ENCODE results near the gene SMAD2. TPM values are rescaled to one million over a fixed set of nuclear protein-coding genes. Genes with fewer than 3 reads are reported as not detected.

Gene SMAD2
- total RNA-seq, 5 donors from 2014 or later (not counting 1 experiment from before 2014, with no cell fraction given), result 110 to 129 (median 115) TPM

DNA sequence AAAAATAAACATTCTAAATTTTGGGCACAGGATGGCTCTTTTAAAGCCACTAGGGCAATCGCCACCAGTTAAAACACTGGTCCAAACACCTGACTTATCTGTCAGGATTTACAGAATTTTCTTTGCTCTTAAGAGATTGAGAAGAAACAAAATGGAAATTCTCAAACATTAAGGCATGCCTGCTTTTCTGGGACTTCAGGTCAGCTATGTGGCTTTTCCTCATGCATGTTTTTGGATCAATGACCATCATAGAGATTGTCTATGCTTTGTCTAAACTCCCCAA is 112.7 kb downstream of the SMAD2 start:
- WGBS (ENCODE audit: insufficient coverage), result no CpG with 5 or more reads among the region's 1 CpG
- DNase-seq (no peak), ATAC-seq (replicated peaks in 1 of 4) (no peak)
- H3K4me1 ChIP-seq (ENCODE audit: control insufficient read depth in 1 of 2, extremely low read depth in 1 of 2, insufficient read depth in 2 of 2, low read length in 2 of 2), result no peaks in the 10 kb centered on the region
- H3K36me3 ChIP-seq (ENCODE audit: control insufficient read depth in 2 of 2, extremely low read depth in 1 of 2, insufficient read depth in 1 of 2, low read length in 1 of 2), result no peaks in the 10 kb centered on the region
- H3K27me3 ChIP-seq (replicated peaks in 1 of 2; ENCODE audit: control insufficient read depth in 2 of 2, extremely low read depth in 1 of 2, insufficient read depth in 2 of 2, low read length in 1 of 2), result no peaks in the 10 kb centered on the region
- no peak overlapping the region for H3K4me3 ChIP-seq (ENCODE audit: control insufficient read depth in 1 of 2, extremely low read depth in 1 of 2, low read length in 1 of 2)
- Mint-ChIP-seq H3K4me1 (no peaks in the 10 kb centered on the region), H3K4me3 (no peak overlapping the region), H3K36me3 (peaks cover 30% of the 10 kb centered on the region), H3K27ac (no peak overlapping the region), H3K9me3 (no peaks in the 10 kb centered on the region), H3K27me3 (no peaks in the 10 kb centered on the region)
- H3K27ac ChIP-seq (ENCODE audit: low read length), result no peak overlapping the region
- CTCF ChIA-PET, result no interaction called here
- POLR2A ChIA-PET, result interaction anchor here in 1 of 2 donors (0.6 kb wide), 1 partner anchor 33 kb away, joined by 8 read pairs; no protein-coding TSS in a partner anchor
- H3K9me3 ChIP-seq, result no peaks in the 10 kb centered on the region

DNA sequence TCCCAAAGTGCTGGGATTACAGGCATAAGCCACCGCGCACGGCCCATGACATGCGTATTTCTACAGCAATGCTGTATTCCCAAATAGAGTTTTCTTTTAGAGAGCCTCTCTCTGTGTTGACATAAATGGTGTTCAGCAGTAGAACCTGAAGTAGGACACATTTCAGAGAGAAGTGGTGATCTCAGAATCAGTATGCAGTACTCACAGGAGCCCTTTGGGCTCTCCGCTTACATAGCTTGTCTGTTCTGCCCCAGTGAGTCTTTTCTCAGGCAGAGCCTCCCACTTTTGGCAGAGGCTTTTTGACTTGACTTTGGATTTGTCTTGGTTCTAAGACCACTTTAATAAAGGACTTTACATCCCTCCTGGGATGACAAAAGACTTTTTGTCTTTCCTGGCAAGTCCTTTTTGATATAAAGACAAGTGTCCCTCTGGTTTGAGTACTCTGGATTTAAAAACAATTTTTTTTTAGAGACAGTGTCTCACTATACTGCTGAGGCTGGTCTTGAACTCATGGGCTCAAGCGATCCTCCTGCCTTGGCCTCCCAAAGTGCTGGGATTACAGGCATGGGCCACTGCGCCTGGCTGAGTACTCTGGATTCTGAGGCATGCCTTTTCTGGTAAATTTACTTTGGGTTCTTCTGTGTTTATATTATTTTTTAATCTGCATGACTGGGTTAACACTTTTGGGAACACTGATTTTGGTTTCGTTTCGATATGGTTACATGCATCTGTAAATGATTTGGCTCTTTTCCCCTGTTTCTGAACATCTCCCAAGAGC is 113.3 kb downstream of the SMAD2 start:
- Mint-ChIP-seq H3K4me1 (no peaks in the 10 kb centered on the region), H3K4me3 (no peak overlapping the region), H3K9me3 (no peaks in the 10 kb centered on the region), H3K27me3 (no peaks in the 10 kb centered on the region), H3K36me3 (peaks cover 32% of the 10 kb centered on the region), H3K27ac (no peak overlapping the region)
- H3K27me3 ChIP-seq (replicated peaks in 1 of 2; ENCODE audit: control insufficient read depth in 2 of 2, extremely low read depth in 1 of 2, insufficient read depth in 2 of 2, low read length in 1 of 2), result no peaks in the 10 kb centered on the region
- H3K4me1 ChIP-seq (ENCODE audit: control insufficient read depth in 1 of 2, extremely low read depth in 1 of 2, insufficient read depth in 2 of 2, low read length in 2 of 2), result no peaks in the 10 kb centered on the region
- no peaks in the 10 kb centered on the region for H3K9me3 ChIP-seq
- H3K4me3 ChIP-seq (ENCODE audit: control insufficient read depth in 1 of 2, extremely low read depth in 1 of 2, low read length in 1 of 2), result no peak overlapping the region
- H3K36me3 ChIP-seq (ENCODE audit: control insufficient read depth in 2 of 2, extremely low read depth in 1 of 2, insufficient read depth in 1 of 2, low read length in 1 of 2), result no peaks in the 10 kb centered on the region
- no peak for ATAC-seq (replicated peaks in 1 of 4)
- WGBS (ENCODE audit: insufficient coverage), result 100% methylated on average over 4 of the region's 9 CpGs
- ChIA-PET CTCF (no interaction called here), POLR2A (no interaction called here)
- H3K27ac ChIP-seq (ENCODE audit: low read length), result no peak overlapping the region
- no peak for DNase-seq

DNA sequence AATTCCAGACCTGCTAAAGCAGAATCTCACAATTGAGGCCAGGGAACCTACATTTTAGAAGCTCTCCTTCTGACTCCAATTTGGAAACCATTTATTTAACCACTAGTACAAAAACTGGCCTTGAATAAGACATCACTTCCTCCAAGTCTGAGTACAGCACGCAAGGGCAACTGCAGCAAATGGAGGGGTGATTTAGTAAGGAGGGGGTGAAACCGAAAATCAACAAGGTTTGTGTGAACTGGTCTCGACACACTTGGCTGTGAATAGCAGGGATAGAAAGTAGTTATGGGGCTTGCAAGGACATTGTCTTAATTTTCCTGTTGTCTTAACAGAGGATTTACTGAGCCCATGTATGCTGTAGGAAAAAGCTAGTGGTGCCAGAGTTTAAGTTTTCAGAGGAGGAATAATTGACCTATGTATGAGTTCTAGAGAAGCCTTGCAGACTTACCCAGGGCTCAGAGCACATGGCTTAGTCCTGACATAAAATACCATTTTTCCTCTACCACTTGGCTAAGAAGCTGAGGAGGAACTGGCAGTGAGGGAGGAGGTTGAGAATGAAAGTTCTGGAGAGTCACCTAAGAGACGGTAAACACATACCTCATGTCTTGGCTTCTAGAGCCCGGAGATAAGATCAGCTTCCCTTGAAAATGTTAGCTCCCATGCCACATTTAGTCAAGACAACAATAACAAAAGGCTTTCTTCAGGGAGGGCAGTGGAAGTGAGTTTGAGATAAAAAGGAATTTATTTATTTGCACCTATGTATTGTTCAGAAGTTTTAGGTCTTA is 114.8 kb downstream of the SMAD2 start:
- no peaks in the 10 kb centered on the region for H3K9me3 ChIP-seq
- H3K4me3 ChIP-seq (ENCODE audit: control insufficient read depth in 1 of 2, extremely low read depth in 1 of 2, low read length in 1 of 2), result no peak overlapping the region
- no peak overlapping the region for H3K27ac ChIP-seq (ENCODE audit: low read length)
- ATAC-seq (replicated peaks in 1 of 4), result no peak
- H3K4me1 Mint-ChIP-seq, result no peaks in the 10 kb centered on the region
- H3K27me3 ChIP-seq (replicated peaks in 1 of 2; ENCODE audit: control insufficient read depth in 2 of 2, extremely low read depth in 1 of 2, insufficient read depth in 2 of 2, low read length in 1 of 2), result no peaks in the 10 kb centered on the region
- no peaks in the 10 kb centered on the region for H3K9me3 Mint-ChIP-seq
- H3K4me3 Mint-ChIP-seq, result no peak overlapping the region
- ChIA-PET CTCF (no interaction called here), POLR2A (no interaction called here)
- WGBS (ENCODE audit: insufficient coverage), result 93% methylated on average over 3 of the region's 5 CpGs
- peaks cover 26% of the 10 kb centered on the region for H3K36me3 Mint-ChIP-seq
- DNase-seq, result no peak
- H3K36me3 ChIP-seq (ENCODE audit: control insufficient read depth in 2 of 2, extremely low read depth in 1 of 2, insufficient read depth in 1 of 2, low read length in 1 of 2), result no peaks in the 10 kb centered on the region
- H3K27ac Mint-ChIP-seq, result no peak overlapping the region
- H3K4me1 ChIP-seq (ENCODE audit: control insufficient read depth in 1 of 2, extremely low read depth in 1 of 2, insufficient read depth in 2 of 2, low read length in 2 of 2), result no peaks in the 10 kb centered on the region
- H3K27me3 Mint-ChIP-seq, result no peaks in the 10 kb centered on the region

DNA sequence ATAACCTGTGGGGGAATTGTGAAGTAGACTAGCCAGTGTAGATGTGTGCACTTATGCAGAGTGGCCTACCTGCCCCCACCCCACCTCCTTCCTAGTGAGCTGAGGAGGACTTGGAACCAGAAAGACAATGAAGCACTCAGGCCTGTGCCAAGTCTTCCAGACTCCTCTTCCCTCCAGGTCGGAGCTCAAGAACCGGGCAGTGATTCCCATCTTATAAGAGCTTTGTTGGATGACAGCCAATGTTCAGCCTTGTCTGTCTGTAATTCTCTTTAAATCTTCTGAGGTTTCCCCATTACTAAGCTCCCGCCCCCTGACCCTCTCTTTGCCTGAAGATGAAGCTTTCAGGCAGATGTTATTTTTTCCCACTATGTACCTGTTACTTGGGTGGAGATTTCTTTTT is 121.0 kb downstream of the SMAD2 start:
- no CpG with 5 or more reads among the region's 3 CpGs for WGBS (ENCODE audit: insufficient coverage)
- no peaks in the 10 kb centered on the region for H3K9me3 ChIP-seq
- Mint-ChIP-seq H3K36me3 (peaks cover 22% of the 10 kb centered on the region), H3K27me3 (peaks cover 0 to 3% of the 10 kb centered on the region in 2 donors), H3K4me1 (no peaks in the 10 kb centered on the region), H3K27ac (no peak overlapping the region), H3K4me3 (no peak overlapping the region), H3K9me3 (peaks cover 0 to 4% (median 3%) of the 10 kb centered on the region in 3 donors)
- no peaks in the 10 kb centered on the region for H3K4me1 ChIP-seq (ENCODE audit: control insufficient read depth in 1 of 2, extremely low read depth in 1 of 2, insufficient read depth in 2 of 2, low read length in 2 of 2)
- no peak for DNase-seq
- H3K27ac ChIP-seq (ENCODE audit: low read length), result no peak overlapping the region
- H3K4me3 ChIP-seq (ENCODE audit: control insufficient read depth in 1 of 2, extremely low read depth in 1 of 2, low read length in 1 of 2), result no peak overlapping the region
- POLR2A ChIA-PET, result no interaction called here
- no peaks in the 10 kb centered on the region for H3K27me3 ChIP-seq (replicated peaks in 1 of 2; ENCODE audit: control insufficient read depth in 2 of 2, extremely low read depth in 1 of 2, insufficient read depth in 2 of 2, low read length in 1 of 2)
- CTCF ChIA-PET, result no interaction called here
- no peak for ATAC-seq (replicated peaks in 1 of 4)
- H3K36me3 ChIP-seq (ENCODE audit: control insufficient read depth in 2 of 2, extremely low read depth in 1 of 2, insufficient read depth in 1 of 2, low read length in 1 of 2), result no peaks in the 10 kb centered on the region

DNA sequence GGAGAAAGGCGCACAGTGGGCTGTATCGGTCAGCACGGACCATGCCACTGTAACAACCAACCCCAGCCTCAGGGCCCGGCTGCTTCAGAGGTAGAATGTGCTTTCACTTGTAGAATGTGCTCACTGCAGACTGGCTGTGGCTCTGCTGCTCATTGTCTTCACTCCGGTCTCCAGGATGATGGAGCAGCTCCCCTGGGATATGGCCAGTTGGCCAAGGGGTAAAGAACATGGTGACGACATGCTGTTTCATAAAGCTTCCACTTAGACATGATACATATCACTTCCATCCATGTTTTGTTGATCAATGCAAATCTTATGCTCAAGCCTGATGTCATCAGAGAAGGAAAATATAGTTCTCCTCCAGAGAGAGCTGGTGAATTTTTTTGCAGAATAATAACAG is 127.7 kb downstream of the SMAD2 start:
- no peak for ATAC-seq (replicated peaks in 1 of 4)
- no peak for DNase-seq

DNA sequence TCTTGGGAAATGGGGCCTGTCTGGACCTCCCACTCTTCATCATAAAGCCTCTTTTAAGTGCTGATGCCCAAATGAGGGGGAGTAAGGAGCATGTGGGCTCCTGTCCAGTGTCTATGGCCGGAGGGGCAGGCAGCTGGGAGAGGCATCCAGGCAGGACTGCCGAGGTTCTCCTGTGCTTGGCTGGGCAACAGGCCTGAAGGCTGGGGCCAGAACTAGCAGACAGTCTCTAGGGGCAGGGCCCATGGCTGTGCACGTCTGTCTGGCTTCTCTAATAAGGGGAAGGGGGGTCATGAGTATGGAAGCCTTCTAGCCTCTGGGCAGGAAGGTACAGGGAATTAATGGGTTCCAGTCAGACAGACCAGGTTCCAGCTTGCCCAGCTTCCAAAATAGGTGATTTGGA is 128.6 kb downstream of the SMAD2 start:
- Mint-ChIP-seq H3K27me3 (peaks cover 2 to 3% of the 10 kb centered on the region in 2 donors), H3K4me3 (no peak overlapping the region), H3K9me3 (peaks cover 0 to 4% (median 3%) of the 10 kb centered on the region in 3 donors), H3K4me1 (no peaks in the 10 kb centered on the region), H3K36me3 (no peaks in the 10 kb centered on the region), H3K27ac (no peak overlapping the region)
- 65% methylated on average over 3 of the region's 3 CpGs for WGBS (ENCODE audit: insufficient coverage)
- no peak overlapping the region for H3K4me3 ChIP-seq (ENCODE audit: control insufficient read depth in 1 of 2, extremely low read depth in 1 of 2, low read length in 1 of 2)
- H3K27ac ChIP-seq (ENCODE audit: low read length), result no peak overlapping the region
- POLR2A ChIA-PET, result no interaction called here
- no peaks in the 10 kb centered on the region for H3K36me3 ChIP-seq (ENCODE audit: control insufficient read depth in 2 of 2, extremely low read depth in 1 of 2, insufficient read depth in 1 of 2, low read length in 1 of 2)
- ATAC-seq (replicated peaks in 1 of 4), result no peak
- CTCF ChIA-PET, result no interaction called here
- H3K4me1 ChIP-seq (ENCODE audit: control insufficient read depth in 1 of 2, extremely low read depth in 1 of 2, insufficient read depth in 2 of 2, low read length in 2 of 2), result no peaks in the 10 kb centered on the region
- DNase-seq, result no peak
- peaks cover 2 to 22% of the 10 kb centered on the region in 2 experiments for H3K27me3 ChIP-seq (replicated peaks in 1 of 2; ENCODE audit: control insufficient read depth in 2 of 2, extremely low read depth in 1 of 2, insufficient read depth in 2 of 2, low read length in 1 of 2)
- H3K9me3 ChIP-seq, result no peaks in the 10 kb centered on the region

More for the DNA sequence above, 127.7 kb downstream of the SMAD2 start:
- H3K4me3 ChIP-seq (ENCODE audit: control insufficient read depth in 1 of 2, extremely low read depth in 1 of 2, low read length in 1 of 2), result no peak overlapping the region
- ChIA-PET POLR2A (no interaction called here), CTCF (no interaction called here)
- H3K27me3 ChIP-seq (replicated peaks in 1 of 2; ENCODE audit: control insufficient read depth in 2 of 2, extremely low read depth in 1 of 2, insufficient read depth in 2 of 2, low read length in 1 of 2), result peaks cover 2 to 20% of the 10 kb centered on the region in 2 experiments
- Mint-ChIP-seq H3K9me3 (peaks cover 0 to 4% (median 3%) of the 10 kb centered on the region in 3 donors), H3K36me3 (no peaks in the 10 kb centered on the region), H3K27ac (no peak overlapping the region), H3K4me1 (no peaks in the 10 kb centered on the region), H3K4me3 (no peak overlapping the region), H3K27me3 (peaks cover 0 to 3% of the 10 kb centered on the region in 2 donors)
- no peaks in the 10 kb centered on the region for H3K4me1 ChIP-seq (ENCODE audit: control insufficient read depth in 1 of 2, extremely low read depth in 1 of 2, insufficient read depth in 2 of 2, low read length in 2 of 2)
- no peak overlapping the region for H3K27ac ChIP-seq (ENCODE audit: low read length)
- 93% methylated on average over 3 of the region's 6 CpGs for WGBS (ENCODE audit: insufficient coverage)
- no peaks in the 10 kb centered on the region for H3K36me3 ChIP-seq (ENCODE audit: control insufficient read depth in 2 of 2, extremely low read depth in 1 of 2, insufficient read depth in 1 of 2, low read length in 1 of 2)
- H3K9me3 ChIP-seq, result no peaks in the 10 kb centered on the region
